Midbrain (tissue), 1 donor: ENCODE data around the gene NR5A2.

Source experiments
- DNase-seq: peaks from one replicate; lab custom pipeline; 2025; lab: John Stamatoyannopoulos, UW

NR5A2 gene

DNA sequence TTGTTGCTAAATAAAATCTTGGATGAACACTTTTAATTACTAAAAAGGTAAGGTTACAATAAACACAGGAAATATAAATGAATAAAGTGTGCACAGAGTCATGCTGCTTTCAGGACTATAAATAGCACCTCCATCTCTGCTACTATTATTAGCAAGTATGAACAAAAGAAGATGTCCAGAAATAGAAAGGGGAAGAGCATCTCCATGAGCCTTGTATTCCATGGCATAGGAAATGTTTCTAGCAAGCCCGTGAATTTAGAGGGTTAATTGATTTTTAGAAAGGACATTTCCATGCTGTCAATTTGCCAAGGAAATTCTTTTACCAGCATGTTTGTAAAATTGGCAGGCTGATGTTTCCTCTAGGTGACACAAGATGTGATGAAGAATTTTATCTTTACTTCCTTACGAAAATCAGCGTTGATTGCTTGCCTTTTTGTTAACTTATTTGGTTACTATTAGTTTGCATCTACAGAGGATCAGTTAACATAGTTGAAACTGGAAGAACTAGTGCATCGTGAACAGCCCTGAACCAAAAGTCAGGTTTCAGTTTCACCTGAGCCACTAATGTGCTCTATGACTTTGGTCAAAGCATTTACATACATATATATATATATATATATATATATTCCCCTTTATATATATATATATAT is 45.3 kb downstream of the NR5A2 start:
- DNase-seq = no peak

DNA sequence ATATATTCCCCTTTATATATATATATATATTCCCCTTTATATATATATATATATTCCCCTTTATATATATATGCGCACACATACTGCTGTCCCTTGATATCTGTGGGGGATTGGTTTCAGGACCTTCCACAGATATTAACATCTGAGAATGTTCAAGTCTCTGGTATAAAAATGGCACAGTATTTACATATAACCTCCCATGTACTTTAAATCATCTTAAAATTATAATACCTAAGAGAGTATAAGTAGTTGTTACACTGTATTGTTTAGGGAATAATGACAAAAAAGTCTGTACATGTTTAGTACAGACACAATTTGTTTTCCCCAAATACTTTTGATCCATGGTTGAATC is 45.8 kb downstream of the NR5A2 start:
- DNase-seq = no peak

DNA sequence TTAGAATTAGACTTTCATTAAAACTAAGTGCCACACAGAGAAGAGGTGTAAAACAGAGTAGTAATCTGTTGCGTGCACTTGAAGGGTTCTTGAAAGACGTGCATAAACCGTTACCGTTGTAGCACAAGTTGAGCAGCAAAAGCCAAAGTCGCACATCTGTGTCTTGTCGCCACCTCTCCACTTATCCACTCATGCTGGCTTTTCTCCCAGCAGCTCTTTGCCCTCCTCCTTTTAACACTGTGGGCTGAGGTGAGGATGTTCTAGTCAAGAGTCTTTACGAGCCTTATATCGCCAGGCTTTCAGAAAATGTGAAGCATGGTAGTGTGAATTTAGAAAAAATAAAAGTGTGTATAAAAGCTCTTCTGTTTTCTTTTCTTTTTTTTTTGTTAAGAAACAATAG is 48.0 kb downstream of the NR5A2 start:
- no peak for DNase-seq

DNA sequence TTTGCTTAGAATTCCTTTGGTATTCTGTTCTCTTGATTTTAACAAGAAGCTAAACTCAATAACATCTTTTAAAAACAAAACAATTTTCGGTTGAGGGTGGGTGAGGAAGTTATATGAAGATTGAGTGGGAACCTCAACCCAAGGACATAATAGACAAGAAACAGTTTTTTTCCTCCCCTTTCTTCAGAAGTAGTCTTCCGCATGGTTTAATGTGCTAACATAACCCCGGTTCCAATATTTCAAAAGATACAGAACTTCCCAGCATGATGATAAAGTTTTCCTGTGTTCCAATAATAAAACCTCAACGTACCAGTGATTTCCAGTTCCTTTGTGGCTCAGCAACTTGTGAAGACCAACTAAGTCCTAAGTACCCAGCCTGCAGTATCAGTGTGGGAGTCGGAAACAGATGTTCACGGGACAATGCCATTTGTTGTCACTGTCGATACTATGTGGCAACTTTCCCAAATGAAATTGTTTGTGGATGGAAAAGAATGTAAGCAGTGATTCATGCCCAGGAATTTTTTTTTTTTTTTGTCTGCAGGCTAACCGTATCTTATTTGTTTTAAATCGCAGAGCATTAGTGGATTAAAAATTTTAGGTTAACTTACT is 48.5 kb downstream of the NR5A2 start:
- DNase-seq = peak; percentile 15

DNA sequence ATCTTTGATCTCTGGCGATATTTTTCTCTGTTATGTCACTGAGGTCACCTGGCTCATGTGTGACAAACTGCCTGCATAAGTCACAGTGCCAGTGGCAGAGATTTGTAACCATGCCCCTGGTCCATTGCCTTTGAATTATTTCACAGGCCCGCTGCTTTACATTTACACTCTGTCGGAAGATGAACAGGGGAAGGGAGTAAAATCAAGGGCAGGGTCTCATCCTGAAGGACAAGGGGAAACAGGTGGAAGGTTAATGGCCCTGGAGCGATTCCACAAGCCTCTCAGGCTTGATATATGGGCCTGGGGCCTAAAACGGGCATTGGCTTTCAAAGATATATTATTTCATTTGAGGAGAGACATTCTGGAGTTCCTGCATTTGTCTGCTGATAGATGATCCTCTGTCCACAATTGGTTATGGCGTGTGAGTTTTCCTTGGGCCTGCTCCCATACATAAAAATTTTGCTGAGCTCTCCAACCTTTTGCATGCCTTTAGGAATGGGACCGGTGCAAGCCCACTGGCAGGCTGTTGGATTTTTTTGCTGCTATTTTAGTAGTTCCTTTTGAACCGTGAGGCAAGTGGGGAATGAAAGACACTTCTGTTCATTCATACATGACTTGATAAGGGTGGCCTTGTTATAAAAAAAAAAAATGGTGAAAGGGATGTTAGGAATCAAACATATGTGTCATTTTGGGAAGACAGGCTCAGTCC is 51.9 kb downstream of the NR5A2 start:
- no peak for DNase-seq

DNA sequence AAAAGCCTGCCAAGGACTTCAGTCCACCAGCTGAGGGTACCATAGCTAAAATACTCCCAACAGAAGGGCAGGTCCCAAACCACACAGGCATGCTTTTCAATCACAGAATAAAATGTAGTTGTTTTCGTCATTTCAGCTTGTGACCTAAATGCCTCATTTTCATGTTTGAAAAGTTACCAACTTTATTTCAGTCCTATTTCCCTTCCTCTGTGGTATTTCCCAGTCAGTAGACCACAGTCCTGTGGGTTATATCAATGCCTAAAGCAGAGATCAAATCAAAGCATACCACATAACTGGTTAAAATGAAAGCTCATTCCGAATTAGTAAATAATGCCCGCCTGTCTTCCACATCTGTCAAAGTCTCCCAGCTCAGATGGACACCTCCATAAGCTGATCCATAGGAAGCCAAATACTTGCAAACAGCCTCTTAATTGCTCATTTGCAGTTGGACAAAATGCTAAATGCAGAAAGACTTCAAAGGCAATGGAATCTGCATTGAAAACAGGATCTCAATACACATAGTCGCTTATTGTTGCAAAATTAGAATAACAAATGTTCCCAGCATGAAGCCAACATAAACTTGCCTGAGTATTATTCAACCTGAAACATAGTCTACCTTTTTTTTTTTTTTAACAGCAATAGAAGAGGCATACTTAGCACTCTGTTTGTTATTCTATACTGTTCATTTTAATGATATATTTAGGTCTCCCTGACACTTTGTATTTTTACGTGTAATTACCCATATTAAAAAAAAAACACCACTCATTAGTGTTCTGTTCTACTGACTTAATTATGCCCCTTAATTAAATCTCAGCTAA is 53.9 kb downstream of the NR5A2 start:
- no peak for DNase-seq

DNA sequence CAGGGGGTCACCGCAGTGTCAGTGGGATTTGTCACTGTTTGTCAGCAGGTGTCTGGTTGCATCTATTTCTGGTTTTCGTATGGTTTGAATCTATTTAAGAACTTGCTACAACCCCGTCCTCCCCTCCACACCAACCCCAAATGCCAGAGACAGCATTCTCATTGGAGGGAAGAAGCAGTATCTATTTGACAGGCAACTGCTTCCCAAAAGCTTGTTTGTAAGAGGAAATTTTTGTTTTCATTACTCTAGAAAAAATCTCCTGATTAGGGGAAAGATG is 54.4 kb downstream of the NR5A2 start:
- no peak for DNase-seq

DNA sequence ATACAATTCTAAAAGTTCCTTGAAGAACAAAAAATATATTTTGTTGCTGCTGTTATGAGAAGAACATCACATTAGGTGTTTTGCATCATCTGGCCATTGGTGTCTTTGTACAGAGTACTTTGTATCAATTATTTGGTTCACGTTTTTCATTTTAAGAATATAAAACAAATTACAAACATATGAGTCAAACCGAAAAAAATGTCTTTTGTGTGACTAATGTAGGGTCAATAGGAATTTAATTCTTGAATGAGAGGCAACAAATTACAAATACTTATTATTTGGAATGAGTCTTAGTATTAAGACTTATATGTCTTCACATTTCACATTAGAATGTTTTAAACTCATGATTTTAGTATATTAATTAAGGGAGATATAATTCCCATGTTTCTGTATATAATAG is 54.8 kb downstream of the NR5A2 start:
- no peak for DNase-seq

DNA sequence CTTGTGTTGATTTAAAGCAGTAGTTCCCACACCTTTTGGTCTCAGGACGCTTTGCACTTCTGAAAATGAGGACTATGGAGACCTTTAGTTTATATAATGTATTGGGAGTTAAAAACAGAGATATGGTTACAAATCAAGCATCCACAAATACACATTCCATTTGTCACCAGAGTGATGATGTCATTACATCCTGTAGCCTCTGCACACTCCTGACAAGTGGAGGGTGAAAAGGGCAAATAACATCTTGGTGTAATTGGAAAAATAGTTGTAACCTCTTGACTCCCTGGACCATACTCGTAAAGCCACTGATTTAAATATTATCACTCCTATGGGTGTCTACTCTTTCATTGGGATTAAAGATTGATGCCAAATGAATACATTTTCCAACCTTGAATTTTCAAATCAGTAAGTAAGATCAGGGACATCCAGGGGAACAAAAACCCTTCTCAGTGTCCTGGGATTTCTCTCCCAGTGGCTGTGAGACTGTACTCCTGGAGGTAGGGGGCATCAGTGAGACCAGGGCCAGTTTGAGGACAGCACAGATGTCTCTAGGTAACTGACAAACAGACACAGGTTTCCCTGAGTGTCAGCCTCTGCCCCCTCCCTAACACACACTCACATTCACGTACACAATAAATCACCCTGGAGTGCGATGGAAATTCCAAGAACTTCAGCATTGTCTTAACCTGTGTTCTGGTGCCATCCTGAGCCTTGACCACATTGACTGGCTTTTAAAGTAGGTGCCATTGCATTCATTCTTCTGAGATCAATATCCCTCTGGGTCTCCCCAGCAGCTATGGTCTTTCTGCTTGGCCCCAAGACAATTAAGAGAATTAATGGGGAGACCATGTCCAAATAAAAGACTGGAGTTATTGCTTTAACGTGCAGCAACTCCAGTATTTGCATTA is 63.0 kb downstream of the NR5A2 start:
- DNase-seq = no peak

DNA sequence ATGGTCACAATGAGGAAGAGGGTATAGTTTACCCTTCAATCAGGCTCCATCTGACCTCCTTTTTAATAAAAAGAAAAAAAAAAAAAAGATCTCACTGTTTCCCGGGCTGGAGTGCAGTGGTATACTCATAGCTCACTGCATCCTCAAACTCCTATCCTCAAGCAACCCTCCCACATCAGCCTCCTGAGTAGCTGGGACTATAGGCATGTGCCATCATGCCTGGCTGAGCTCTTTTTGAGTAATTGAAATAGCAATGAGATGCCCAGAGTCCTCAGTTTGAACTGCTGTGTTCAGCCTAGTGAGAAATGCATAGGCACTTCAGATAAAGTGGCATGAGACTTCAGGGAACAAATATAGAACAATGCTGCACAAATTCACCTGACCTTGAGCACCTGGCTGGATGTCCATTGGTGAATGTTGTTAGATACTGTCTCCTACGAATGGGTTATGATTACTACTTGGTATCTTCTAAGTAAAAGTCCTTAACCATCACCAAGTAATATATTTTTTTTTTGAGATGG is 67.6 kb downstream of the NR5A2 start:
- DNase-seq = no peak

DNA sequence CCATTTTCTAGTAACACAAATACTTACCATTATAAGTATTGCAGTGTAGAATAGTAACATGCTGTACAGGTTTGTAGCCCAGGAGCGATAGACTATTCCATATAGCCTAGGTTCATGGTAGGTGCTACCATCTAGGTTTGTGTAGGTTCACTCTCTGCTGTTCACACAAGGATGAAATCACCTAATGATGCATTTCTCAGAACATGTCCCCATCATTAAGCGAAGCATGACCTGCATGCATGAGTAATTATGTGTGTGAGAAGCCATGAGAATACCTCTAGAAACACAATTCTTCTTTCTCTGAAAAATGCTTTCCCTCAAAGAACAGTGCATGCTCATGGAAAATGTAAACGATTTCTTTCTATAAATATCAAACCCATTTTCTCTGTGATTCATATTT is 69.3 kb downstream of the NR5A2 start:
- DNase-seq = no peak

DNA sequence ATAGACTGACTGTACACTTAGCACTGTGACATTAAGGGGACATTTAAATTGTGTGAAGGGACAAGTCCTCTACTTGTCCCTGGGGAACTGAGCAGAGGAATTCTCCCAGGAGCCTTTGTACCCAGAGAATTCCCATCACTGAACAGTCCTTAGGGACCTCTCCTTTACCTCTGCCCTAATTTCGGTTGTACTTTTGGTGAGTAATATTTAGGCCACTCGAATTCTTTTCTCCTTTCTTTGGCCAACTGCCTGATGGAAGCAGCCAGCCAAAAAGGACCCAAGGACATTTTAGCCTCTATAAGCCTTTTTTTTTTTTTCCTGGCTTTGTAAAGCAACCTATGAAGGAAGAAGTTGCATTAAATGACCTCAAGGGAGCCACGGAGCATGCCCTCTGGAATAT is 71.5 kb downstream of the NR5A2 start:
- no peak for DNase-seq

DNA sequence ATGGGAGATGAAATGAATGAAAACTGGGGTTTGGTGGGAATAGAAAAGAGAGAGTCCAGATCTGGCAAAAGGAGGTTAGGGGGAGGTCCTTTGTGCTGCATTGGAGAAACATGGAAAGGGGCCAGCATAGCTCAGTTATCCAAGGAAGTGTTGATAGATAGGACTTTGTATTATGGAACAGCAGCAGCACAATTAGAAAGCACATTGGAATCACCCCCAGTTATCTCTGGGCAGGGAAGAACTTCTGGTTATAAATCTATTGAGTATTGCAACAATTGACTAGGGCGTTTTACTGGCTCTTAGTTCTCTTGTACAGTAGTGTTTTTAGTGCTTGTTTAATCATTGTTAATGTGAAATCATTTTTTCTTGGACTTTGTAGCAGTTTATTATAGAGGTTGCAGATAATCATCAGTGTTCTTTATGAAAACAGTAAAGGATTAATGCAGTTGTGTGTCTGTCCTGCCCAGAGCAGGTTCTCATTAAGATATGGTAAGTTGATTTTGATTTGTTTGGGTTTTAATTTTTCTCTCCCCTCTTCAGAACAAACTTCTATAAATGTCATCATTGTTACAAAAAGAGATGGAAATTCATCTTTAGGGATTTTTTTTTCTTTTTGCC is 76.6 kb downstream of the NR5A2 start:
- DNase-seq = no peak

DNA sequence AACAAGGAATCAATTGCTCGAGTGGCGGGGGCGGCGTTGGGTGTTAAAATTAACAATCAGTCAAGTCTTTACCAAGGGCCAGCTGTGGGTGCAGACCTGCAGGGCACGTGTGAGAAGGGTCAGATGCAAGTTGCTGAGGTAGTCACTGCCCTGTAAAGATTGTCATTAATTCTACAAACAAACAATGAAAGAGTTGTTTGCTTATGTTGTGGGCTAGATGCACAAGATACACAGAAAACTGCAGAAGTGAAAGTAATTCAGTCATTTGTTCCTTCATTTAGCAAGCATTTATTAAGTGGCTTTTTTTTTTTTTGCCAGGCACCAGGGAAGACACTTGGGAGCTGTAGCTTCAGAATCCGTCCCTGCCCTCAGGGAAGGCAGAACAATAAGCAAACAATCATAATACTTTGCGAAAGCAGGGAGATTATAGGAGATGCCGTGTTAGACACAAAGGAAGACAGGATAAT is 79.5 kb downstream of the NR5A2 start:
- DNase-seq = no peak

DNA sequence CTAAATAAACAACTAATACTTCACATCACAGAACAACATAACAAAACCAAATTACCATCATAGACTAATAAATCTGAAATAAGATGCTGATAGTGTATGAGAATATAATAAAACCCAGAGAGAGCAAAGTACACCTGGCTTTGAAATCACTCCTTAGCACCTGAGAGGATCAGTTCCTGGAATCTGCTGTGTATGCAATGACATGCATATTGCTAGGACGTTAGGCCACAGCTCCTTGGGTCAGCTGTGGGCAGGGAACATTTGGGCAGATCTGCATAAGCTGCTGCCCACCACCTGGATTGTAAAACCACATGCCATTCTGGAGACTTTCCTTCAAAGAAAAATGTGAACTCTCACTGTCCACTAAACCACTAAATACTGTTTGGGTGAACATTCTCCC is 81.1 kb downstream of the NR5A2 start:
- DNase-seq = no peak

DNA sequence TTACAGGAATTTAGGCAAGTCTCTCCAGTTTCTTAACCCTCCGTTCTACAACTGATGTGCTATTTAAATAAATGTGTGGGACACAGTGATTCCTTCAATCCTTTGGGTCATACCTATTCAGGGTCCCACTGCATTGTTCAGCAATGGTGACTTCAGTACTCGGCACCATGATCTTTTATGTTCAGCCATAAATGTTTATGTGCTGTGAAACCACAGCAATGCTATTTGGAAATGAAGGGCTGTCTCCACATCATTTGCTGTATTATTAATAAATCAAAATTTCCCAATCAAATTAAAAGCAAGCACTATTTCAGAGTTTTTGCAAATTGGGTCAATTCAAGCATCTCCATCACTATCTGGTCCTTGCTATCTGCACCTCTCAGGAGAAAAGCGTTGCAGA is 84.8 kb downstream of the NR5A2 start:
- no peak for DNase-seq

DNA sequence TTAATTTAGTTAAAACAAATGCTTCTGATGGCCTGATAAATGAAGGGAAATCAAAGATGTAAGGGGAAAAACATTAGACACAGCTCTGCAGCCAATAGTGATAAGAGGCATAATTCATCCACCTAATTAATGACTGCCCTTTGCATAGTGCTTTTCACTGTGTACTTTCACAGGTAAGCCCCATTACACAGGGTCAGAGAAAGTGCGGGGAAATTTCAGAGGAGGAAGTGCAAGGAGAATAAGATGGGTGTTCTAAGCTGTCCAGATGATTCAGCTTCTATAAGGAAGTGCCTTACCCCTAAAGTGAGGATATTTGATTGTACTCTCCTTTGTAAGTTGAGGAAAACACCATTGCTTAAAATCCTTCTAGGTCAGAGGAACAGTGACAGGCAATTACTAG is 88.0 kb downstream of the NR5A2 start:
- DNase-seq = no peak

DNA sequence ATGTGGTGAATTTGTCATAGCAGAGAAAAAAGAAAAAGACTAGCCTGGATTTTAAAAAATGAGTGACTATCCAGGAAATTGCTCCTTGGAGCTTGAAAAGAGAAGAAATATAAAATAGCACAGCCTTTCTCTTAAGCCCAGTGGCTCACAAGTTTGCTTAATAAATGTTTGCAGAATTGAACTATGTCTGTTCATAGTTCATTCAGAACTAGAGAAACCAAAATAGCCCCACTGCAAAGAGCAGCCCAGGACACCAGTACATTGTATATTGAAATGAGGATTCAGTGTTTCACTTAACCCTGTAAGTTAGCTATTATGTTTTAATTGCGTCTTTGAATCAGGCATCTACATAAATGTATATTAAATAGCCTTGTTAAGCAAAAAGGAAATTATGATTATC is 88.8 kb downstream of the NR5A2 start:
- no peak for DNase-seq

DNA sequence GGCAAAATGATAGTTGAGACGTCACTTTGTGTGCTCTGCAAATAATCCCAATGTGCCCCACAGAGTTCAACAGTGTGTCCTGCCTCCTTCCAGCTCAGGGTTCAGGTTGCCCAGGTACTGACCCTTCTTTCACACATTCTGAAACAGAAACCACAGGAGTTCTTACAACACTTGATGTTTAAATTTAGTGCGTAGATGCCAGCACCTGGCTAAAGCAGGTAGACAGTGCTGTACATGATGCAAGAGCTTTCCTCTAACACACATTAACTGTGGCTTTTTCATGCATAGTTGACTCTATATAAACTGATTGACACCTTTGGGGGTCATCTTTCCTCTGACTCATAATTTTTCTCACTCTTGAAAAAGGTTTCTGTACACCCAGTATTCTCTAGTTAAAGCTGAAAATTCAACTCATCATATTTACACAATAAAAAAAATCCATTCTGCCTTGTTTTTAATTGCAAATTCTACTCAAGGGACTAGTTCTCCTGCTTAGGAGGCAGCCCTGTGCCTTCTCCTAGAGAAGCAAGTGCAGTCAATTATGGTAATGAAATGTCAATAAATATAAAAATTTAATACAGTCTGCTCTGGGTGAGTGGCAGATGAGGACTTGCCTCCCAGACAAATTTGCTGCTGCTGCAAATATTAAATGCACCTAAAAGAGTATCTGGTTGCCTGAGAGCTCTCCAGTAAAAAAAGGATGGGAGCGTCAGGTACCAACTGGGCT is 91.4 kb downstream of the NR5A2 start:
- no peak for DNase-seq

DNA sequence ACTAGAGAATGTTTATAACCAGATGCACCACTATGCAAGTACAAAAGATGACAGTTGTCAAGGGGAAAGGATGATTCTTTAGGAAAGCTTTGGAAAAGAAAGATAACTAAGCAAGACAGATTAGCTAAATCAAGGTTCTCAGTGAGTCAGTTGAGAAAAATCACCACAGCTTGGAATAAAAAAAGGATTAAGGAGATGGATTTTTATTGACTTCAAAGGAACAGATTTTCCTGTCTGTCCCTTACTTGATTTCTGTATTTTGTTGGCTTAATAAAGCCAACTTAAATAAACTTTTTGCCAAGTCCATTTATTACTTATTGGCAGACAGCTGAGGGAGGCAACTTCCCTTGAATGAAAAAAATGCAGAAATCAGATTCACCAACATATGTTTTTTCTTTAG is 93.9 kb downstream of the NR5A2 start:
- DNase-seq = no peak

DNA sequence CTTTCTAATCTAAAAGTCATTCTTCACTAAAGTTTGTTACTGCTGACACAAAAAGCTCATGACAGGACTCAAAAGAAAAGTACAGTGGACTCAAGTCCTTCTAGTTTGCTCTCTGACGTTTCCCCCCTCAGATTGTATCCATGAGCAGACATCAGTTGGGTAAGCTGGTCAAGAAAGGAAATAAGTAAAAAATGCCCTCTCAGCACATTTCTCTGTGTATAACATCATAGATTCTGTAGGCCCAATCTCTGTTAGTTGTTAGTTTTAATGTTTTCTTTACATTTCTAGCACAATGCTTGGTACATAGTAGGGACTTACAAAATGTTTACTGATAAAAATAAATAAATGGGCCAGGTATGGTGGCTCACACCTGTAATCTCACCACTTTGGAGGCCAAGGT is 96.8 kb downstream of the NR5A2 start:
- DNase-seq = no peak
